ENCODE measurements around the gene TMEM150B. TPM values are rescaled to one million over a fixed set of nuclear protein-coding genes. Genes with fewer than 3 reads are reported as not detected.

The TMEM150B gene
- polyA plus RNA-seq, 2 of the 4 experiments (the other 2 are of a cell fraction) = 0.26 to 0.39 TPM

GRCh38 chr19:55370305-55370988 lies 45.3 kb upstream of the TMEM150B start, which contains the start of gene IL11:
Gene IL11, minus strand, starts transcription at chr19:55370463. Its CDS starts 153 bp downstream, at chr19:55370310.
- peak within 1 kb of the TSS; percentile 91 to 96 for H3K27ac ChIP-seq
- DNase-seq (ENCODE audit: low read depth in 1 of 2, low spot score in 1 of 2) (peak; percentile 65 to 67), ATAC-seq (peak; percentile 12 to 23), FAIRE-seq (no peak)
- ChIA-PET CTCF (interaction anchor here (0.7 to 3.5 kb wide), 7 partner anchors 11 to 210 kb away, joined by 3 to 20 read pairs (median 7); partner anchors contain the start of gene TMEM238), POLR2A (interaction anchor here (1.2 to 2.8 kb wide), 3 partner anchors 14 to 31 kb away, joined by 3 to 13 read pairs (median 8); partner anchors contain the start of genes KMT5C and TMEM238)
- H3K4me1 ChIP-seq = peaks cover 65% of the 10 kb centered on the region
- peak within 1 kb of the TSS; percentile 93 for H3K4me2 ChIP-seq
- no peaks in the 10 kb centered on the region for H3K9me3 ChIP-seq
- H3K4me3 ChIP-seq = peak within 1 kb of the TSS; percentile 85
- WGBS (ENCODE audit: missing lambda C conversion rate) = 11% methylated on average over 19 of the region's 32 CpGs
- TF ChIP-seq REST (IDR thresholded peaks at IDR 0.05) (no peak), HEYL (CRISPR knock-in tag; IDR thresholded peaks at IDR 0.05) (no peak), CTCF (IDR thresholded peaks at IDR 0.05) (no peak), ESRRA (IDR thresholded peaks at IDR 0.05; ENCODE audit: borderline replicate concordance, low read length) (no peak), CEBPB (IDR thresholded peaks at IDR 0.05) (no peak), FOSB (CRISPR knock-in tag; IDR thresholded peaks at IDR 0.05) (no peak), BHLHE40 (IDR thresholded peaks at IDR 0.05; ENCODE audit: low read depth, low read length) (no peak), ZNF302 (CRISPR knock-in tag; IDR thresholded peaks at IDR 0.05) (no peak), SMC3 (IDR thresholded peaks at IDR 0.05) (peak; percentile 34; the same call in 1 of the 3 replicates), RNF2 (IDR thresholded peaks at IDR 0.05; ENCODE audit: borderline replicate concordance, low read depth) (no peak), HDAC2 (IDR thresholded peaks at IDR 0.05) (no peak), KDM5A (IDR thresholded peaks at IDR 0.05) (no peak), HES2 (IDR thresholded peaks at IDR 0.05) (no peak), CBX2 (IDR thresholded peaks at IDR 0.05; ENCODE audit: borderline replicate concordance, low read depth) (no peak), JUN (IDR thresholded peaks at IDR 0.05) (peak; percentile 75 to 97), EHMT2 (IDR thresholded peaks at IDR 0.05; ENCODE audit: low read depth) (no peak), NR3C1 (IDR thresholded peaks at IDR 0.05) (no peak), MAX (IDR thresholded peaks at IDR 0.05) (peak; percentile 62), TP53 (CRISPR knock-in tag; IDR thresholded peaks at IDR 0.05) (no peak), BCL3 (IDR thresholded peaks at IDR 0.05) (peak; percentile 80; the same call in 1 of the 3 replicates), RCOR1 (IDR thresholded peaks at IDR 0.05; ENCODE audit: low read depth, low read length) (no peak), HOXA7 (CRISPR knock-in tag; IDR thresholded peaks at IDR 0.05) (no peak), ATOH8 (CRISPR knock-in tag; IDR thresholded peaks at IDR 0.05; ENCODE audit: low read depth) (peak; percentile 8; the same call in 1 of the 2 replicates), ZFP36 (IDR thresholded peaks at IDR 0.05; ENCODE audit: borderline replicate concordance, partially characterized antibody) (no peak), PHF8 (IDR thresholded peaks at IDR 0.05; ENCODE audit: borderline replicate concordance, low read depth) (no peak), GATA3 (IDR thresholded peaks at IDR 0.05; ENCODE audit: borderline replicate concordance) (0 out of 2 replicates have a peak, but pooled peaks have one; percentile 29), MAFK (IDR thresholded peaks at IDR 0.05; ENCODE audit: partially characterized antibody) (no peak), E2F6 (IDR thresholded peaks at IDR 0.05; ENCODE audit: borderline replicate concordance, low read depth) (no peak), EHF (CRISPR knock-in tag; IDR thresholded peaks at IDR 0.05) (no peak), PBX3 (IDR thresholded peaks at IDR 0.05) (no peak), RARB (CRISPR knock-in tag; IDR thresholded peaks at IDR 0.05) (no peak)

All from A549 (cell line).